ENCODE measurements around the gene FAM200C. TPM values are rescaled to one million over a fixed set of nuclear protein-coding genes. Genes with fewer than 3 reads are reported as not detected.

The FAM200C gene
- total and polyA plus RNA-seq, 2 of the 13 experiments (the other 11 are each of a cell fraction or from before 2014, with no cell fraction given), result 3.2 to 4.7 TPM

DNA sequence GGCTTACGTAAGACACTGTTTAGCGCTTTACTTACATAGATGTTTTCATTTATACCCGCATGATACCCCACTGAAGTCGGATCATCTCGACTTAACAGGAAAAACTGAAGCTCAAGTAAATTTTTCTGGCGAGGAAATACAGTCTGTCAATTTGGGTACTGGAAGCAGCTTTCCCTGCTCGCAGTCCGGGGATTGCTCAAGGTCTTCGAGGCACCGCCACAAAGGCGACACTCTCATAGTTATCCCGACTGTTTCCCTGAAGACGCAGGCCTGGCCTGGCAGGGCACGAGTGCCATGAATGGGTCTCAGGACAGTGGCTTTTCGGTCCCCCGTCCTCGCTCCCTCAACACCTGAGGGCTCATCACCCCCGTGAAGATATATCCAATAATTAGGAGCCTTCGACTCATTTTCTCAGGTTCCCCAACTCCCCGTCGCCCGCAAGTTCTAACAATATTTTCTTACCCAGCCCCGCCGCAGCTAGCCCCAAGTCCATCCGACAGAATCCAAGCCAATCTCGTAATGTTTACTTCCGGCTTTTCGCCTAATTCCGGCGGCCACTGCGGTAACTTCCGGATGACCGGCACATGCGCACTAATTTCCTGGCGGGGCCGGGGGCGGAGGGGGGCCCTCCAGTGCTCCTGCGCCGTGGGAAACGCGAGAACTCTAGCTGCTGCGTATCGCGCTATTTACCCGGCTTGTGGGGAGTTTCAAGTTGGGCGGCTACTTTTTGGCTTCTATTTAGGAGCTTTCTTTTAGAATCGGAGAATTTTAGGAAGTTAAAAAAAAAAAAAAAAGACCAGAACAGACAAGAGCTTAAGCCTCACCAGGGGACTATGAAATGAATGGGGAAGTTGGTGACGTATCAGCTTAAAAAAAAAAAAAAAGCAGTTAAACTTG, 19.0 kb upstream of the FAM200C start, which contains the start of gene SLU7 (continued):
- TF ChIP-seq, protein P1, sequence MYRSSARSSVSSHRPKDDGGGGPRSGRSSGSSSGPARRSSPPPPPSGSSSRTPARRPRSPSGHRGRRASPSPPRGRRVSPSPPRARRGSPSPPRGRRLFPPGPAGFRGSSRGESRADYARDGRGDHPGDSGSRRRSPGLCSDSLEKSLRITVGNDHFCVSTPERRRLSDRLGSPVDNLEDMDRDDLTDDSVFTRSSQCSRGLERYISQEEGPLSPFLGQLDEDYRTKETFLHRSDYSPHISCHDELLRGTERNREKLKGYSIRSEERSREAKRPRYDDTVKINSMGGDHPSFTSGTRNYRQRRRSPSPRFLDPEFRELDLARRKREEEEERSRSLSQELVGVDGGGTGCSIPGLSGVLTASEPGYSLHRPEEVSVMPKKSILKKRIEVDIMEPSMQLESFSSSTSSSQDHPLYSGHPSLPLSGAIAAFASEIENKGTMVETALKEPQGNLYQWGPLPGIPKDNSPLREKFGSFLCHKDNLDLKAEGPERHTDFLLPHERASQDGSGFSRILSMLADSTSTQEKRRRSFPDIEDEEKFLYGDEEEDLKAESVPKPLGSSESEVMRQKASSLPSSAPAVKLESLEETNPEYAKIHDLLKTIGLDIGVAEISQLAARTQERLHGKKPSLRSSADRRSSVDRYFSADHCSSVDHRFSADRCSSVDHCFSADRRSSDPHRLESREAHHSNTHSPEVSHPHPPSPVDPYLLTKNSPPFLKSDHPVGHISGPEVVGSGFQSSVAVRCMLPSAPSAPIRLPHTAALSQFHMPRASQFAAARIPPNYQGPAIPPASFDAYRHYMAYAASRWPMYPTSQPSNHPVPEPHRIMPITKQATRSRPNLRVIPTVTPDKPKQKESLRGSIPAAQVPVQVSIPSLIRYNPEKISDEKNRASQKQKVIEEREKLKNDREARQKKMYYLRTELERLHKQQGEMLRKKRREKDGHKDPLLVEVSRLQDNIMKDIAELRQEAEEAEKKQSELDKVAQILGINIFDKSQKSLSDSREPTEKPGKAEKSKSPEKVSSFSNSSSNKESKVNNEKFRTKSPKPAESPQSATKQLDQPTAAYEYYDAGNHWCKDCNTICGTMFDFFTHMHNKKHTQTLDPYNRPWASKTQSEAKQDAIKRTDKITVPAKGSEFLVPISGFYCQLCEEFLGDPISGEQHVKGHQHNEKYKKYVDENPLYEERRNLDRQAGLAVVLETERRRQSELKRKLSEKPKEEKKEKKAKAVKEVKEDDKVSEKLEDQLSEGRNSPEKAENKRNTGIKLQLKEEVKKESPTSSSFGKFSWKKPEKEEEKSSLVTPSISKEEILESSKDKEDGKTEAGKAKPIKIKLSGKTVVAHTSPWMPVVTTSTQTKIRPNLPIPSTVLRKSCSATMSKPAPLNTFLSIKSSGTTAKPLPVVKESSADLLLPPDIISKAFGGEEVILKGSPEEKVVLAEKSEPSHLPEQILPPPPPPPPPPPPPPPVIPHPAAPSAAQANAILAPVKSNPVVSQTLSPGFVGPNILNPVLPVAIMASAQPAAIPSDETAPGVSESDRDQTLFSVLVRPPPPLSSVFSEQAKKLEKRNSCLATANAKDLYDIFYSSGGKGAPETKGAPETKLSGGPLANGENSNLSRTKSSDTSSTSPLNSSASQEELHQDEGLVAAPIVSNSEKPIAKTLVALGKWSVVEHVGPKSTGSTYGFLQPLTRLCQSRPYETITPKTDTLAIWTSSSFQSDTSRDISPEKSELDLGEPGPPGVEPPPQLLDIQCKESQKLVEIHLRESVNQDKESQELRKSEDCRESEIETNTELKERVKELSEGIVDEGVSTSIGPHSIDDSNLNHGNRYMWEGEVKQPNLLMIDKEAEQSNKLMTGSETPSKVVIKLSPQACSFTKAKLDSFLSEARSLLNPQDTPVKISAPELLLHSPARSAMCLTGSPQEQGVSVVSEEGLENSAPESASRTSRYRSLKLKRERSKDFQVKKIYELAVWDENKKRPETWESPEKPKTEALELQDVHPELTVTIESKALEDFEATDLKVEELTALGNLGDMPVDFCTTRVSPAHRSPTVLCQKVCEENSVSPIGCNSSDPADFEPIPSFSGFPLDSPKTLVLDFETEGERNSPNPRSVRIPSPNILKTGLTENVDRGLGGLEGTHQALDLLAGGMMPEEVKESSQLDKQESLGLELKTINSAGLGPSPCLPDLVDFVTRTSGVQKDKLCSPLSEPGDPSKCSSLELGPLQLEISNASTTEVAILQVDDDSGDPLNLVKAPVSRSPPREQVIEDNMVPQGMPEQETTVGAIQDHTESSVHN (CRISPR knock-in tag; IDR thresholded peaks at IDR 0.05), result no peak
- TF ChIP-seq ZNF720 (CRISPR knock-in tag; IDR thresholded peaks at IDR 0.05) (no peak), SP4 (CRISPR knock-in tag; IDR thresholded peaks at IDR 0.05) (no peak), REPIN1 (CRISPR knock-in tag; IDR thresholded peaks at IDR 0.05; ENCODE audit: borderline replicate concordance, low read depth) (no peak), ARID5B (CRISPR knock-in tag; IDR thresholded peaks at IDR 0.05) (0 out of 2 replicates have a peak, but pooled peaks have one; percentile 19), ZKSCAN8 (CRISPR knock-in tag; IDR thresholded peaks at IDR 0.05; ENCODE audit: borderline replicate concordance) (no peak), HOXA3 (CRISPR knock-in tag; IDR thresholded peaks at IDR 0.05) (peak; percentile 48; the same call in 1 of the 2 replicates), ZFY (CRISPR knock-in tag; IDR thresholded peaks at IDR 0.05) (peak; percentile 83), ZNF276 (CRISPR knock-in tag; IDR thresholded peaks at IDR 0.05; ENCODE audit: low read depth) (no peak), SALL2 (CRISPR knock-in tag; IDR thresholded peaks at IDR 0.05) (no peak), ZNF33B (CRISPR knock-in tag; IDR thresholded peaks at IDR 0.05) (no peak), ATF7 (IDR thresholded peaks at IDR 0.05) (no peak), ATF7 (CRISPR knock-in tag; IDR thresholded peaks at IDR 0.05) (no peak), ZNF781 (CRISPR knock-in tag; IDR thresholded peaks at IDR 0.05; ENCODE audit: borderline replicate concordance, not compliant biosample characterization) (no peak)

Data from HepG2 (cell line).